22Rv1 (cell line): ENCODE results near the gene DCHS1.

ENCODE experiments used
- ZFX ChIP-seq: fragments of 450-650 bp; IDR thresholded peaks from 2 replicates; pipeline ENCODE4 v1.6.1; 2017; ENCODE audit warnings: antibody characterized with exemption, borderline replicate concordance
- TF ChIP-seq, protein P1 (sequence below): fragments of 450-650 bp; IDR thresholded peaks from 2 replicates; pipeline ENCODE4 v1.5.1; 2017; ENCODE audit warnings: mild to moderate bottlenecking

- TF ChIP-seq, protein P1, sequence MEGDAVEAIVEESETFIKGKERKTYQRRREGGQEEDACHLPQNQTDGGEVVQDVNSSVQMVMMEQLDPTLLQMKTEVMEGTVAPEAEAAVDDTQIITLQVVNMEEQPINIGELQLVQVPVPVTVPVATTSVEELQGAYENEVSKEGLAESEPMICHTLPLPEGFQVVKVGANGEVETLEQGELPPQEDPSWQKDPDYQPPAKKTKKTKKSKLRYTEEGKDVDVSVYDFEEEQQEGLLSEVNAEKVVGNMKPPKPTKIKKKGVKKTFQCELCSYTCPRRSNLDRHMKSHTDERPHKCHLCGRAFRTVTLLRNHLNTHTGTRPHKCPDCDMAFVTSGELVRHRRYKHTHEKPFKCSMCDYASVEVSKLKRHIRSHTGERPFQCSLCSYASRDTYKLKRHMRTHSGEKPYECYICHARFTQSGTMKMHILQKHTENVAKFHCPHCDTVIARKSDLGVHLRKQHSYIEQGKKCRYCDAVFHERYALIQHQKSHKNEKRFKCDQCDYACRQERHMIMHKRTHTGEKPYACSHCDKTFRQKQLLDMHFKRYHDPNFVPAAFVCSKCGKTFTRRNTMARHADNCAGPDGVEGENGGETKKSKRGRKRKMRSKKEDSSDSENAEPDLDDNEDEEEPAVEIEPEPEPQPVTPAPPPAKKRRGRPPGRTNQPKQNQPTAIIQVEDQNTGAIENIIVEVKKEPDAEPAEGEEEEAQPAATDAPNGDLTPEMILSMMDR, result no peak
- no peak for TF ChIP-seq ZFX
Measured at GRCh38 chr11:6647836-6648235, 7.8 kb downstream of the DCHS1 start.
